ENCODE measurements around the gene TPM1.

TPM1 gene

DNA sequence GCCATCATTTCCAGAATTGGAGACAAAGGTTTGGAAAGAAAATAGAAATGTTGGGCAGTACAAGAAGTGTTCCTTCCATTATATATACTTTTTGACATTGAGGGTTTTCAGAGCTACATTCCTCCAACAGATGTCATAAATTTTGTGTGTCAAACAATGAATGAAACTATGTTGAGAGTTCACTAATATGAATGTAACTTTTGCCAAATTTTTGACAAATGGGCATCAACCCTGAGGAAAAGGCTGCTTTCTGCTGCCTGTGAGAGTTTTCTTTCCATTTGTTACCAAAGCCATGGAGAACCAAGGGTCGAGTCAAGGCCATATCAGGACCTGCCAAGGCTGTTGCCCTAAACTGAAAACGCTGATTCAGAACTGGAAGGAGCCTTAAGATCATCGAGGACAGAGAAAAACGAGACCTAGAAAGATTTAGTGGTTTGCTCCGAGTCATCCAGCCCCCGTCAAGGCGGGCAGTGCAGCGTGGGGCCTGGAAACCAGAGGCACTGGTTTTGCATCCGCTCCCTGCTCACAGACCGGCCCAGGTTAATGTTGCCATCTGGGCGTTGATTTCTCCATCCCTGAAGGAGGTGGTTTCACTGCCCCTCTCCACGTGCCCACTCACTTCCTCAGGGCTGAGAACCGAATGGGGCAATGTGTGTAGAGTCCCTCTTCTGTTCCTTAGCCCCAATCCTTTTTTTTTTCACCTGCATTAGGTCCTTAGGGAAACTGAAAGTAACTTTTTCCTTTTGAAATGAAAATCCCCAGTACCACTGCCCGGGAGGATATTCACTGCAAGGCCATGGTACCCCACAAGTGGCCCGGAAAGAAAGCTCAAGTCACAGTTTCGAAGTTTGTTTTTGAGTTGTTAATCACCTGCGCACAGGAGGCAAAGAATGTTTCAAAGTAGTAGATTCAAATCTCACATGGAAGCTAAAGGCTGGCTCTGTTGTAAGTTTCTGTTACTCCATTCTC is 32.8 kb downstream of the TPM1 start:
- no peak overlapping the region for H3K9ac ChIP-seq
- H3K27ac ChIP-seq, result no peak overlapping the region
- H4K20me1 ChIP-seq (ENCODE audit: insufficient read depth), result no peaks in the 10 kb centered on the region
- H3K36me3 ChIP-seq (ENCODE audit: insufficient read depth), result no peaks in the 10 kb centered on the region
- H3K79me2 ChIP-seq (ENCODE audit: insufficient read depth, low read depth), result no peaks in the 10 kb centered on the region
- H3K4me3 ChIP-seq (IDR thresholded peaks at IDR 0.05; ENCODE audit: insufficient read depth, low read depth, low read length), result no peak overlapping the region
- no peaks in the 10 kb centered on the region for H3K27me3 ChIP-seq (ENCODE audit: insufficient read depth, low read depth)
- no peaks in the 10 kb centered on the region for H3K4me1 ChIP-seq (ENCODE audit: low read depth, poor library complexity, severe bottlenecking)
- TF ChIP-seq, protein P1, sequence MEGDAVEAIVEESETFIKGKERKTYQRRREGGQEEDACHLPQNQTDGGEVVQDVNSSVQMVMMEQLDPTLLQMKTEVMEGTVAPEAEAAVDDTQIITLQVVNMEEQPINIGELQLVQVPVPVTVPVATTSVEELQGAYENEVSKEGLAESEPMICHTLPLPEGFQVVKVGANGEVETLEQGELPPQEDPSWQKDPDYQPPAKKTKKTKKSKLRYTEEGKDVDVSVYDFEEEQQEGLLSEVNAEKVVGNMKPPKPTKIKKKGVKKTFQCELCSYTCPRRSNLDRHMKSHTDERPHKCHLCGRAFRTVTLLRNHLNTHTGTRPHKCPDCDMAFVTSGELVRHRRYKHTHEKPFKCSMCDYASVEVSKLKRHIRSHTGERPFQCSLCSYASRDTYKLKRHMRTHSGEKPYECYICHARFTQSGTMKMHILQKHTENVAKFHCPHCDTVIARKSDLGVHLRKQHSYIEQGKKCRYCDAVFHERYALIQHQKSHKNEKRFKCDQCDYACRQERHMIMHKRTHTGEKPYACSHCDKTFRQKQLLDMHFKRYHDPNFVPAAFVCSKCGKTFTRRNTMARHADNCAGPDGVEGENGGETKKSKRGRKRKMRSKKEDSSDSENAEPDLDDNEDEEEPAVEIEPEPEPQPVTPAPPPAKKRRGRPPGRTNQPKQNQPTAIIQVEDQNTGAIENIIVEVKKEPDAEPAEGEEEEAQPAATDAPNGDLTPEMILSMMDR (conservative IDR thresholded peaks at IDR 0.05; ENCODE audit: low read depth, low read length), result no peak
- H2AFZ ChIP-seq (ENCODE audit: low read depth), result no peak overlapping the region
- H3K4me2 ChIP-seq, result no peak overlapping the region

DNA sequence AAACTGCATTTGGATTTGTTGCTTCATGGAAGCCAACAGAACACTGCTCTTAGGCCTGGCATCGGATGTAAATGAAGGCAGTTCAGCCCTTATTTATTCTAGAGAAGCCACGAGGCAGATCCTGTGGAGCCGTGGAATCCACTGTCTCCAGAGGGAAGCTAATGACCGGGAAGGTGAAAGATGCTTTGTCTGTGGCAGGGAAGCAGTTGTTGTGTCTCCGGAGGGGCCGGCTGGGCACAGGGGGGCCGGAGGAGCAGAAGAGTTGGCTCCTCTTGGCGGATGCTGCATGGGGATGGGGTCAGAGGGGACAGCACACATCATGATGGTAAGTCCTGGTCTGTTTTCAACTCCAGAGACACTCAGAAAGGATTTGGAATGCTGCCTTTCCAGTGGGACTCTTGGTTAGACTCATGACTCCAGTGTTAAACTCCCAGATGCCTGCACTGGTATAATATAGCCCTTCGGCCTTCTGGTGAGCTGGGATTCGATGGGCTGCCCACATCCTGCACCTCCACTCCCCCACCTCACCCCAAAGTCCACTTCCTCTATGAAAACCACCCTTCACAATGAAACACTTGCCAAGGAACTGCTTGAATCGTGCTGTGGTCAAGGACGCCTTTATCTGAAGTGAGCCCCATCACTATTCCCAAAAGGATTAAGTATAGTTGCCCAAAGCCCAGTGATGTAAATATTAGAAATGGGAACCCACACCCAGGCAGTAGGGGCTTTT is 33.6 kb downstream of the TPM1 start:
- TF ChIP-seq, protein P1 (conservative IDR thresholded peaks at IDR 0.05; ENCODE audit: low read depth, low read length), result no peak
- Histone ChIP-seq H3K9ac (no peak overlapping the region), H3K27ac (no peak overlapping the region), H3K4me1 (ENCODE audit: low read depth, poor library complexity, severe bottlenecking) (no peaks in the 10 kb centered on the region), H4K20me1 (ENCODE audit: insufficient read depth) (no peaks in the 10 kb centered on the region), H3K36me3 (ENCODE audit: insufficient read depth) (no peaks in the 10 kb centered on the region), H3K79me2 (ENCODE audit: insufficient read depth, low read depth) (no peaks in the 10 kb centered on the region), H3K27me3 (ENCODE audit: insufficient read depth, low read depth) (no peaks in the 10 kb centered on the region), H2AFZ (ENCODE audit: low read depth) (no peak overlapping the region), H3K4me3 (IDR thresholded peaks at IDR 0.05; ENCODE audit: insufficient read depth, low read depth, low read length) (no peak overlapping the region), H3K4me2 (no peak overlapping the region)

DNA sequence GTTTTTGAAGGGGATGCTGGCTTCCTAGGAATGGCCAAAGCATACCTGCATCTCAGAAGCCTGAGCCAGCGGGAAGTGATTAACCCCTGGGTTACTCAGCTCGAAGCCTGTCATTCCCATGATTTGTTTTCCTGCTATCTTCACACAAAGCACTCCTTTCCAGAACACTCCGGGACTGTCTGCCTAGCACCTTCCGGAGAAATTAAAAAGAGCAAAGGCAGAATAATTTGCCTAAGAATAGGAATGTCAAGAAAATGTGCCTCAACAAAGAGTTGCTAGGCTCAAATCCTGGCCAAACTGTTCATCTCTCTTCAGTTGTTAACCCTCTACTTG is 34.1 kb downstream of the TPM1 start:
- H4K20me1 ChIP-seq (ENCODE audit: insufficient read depth), result no peaks in the 10 kb centered on the region
- no peak overlapping the region for H3K9ac ChIP-seq
- H3K27ac ChIP-seq, result no peak overlapping the region
- H3K4me3 ChIP-seq (IDR thresholded peaks at IDR 0.05; ENCODE audit: insufficient read depth, low read depth, low read length), result no peak overlapping the region
- H3K4me1 ChIP-seq (ENCODE audit: low read depth, poor library complexity, severe bottlenecking), result no peaks in the 10 kb centered on the region
- no peak overlapping the region for H2AFZ ChIP-seq (ENCODE audit: low read depth)
- H3K4me2 ChIP-seq, result no peak overlapping the region
- H3K36me3 ChIP-seq (ENCODE audit: insufficient read depth), result no peaks in the 10 kb centered on the region
- no peaks in the 10 kb centered on the region for H3K27me3 ChIP-seq (ENCODE audit: insufficient read depth, low read depth)
- H3K79me2 ChIP-seq (ENCODE audit: insufficient read depth, low read depth), result no peaks in the 10 kb centered on the region
- TF ChIP-seq, protein P1 (conservative IDR thresholded peaks at IDR 0.05; ENCODE audit: low read depth, low read length), result no peak

DNA sequence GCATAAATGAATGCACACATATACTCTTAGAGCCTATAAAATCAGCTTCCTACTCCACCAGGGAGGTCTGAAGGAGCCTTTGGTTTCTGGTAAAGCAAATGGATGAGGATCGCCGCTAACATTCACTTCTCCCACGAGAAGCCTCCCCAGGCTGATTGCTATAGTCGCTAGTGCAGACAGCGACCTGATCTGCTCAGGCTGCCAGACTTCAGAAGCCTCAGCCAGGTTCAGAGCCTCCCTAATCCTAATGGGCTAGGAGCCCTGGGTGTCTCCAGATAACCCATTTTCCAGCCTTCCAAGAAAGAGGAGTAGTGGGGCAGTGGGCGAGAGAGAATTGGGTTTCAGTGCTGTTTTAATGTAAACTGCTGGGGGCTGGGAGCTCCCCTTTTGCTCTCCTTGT is 35.4 kb downstream of the TPM1 start:
- TF ChIP-seq, protein P1 (conservative IDR thresholded peaks at IDR 0.05; ENCODE audit: low read depth, low read length), result no peak
- no peak overlapping the region for H3K27ac ChIP-seq
- H2AFZ ChIP-seq (ENCODE audit: low read depth), result no peak overlapping the region
- no peaks in the 10 kb centered on the region for H3K79me2 ChIP-seq (ENCODE audit: insufficient read depth, low read depth)
- H3K27me3 ChIP-seq (ENCODE audit: insufficient read depth, low read depth), result no peaks in the 10 kb centered on the region
- no peaks in the 10 kb centered on the region for H4K20me1 ChIP-seq (ENCODE audit: insufficient read depth)
- no peaks in the 10 kb centered on the region for H3K36me3 ChIP-seq (ENCODE audit: insufficient read depth)
- H3K4me1 ChIP-seq (ENCODE audit: low read depth, poor library complexity, severe bottlenecking), result no peaks in the 10 kb centered on the region
- no peak overlapping the region for H3K9ac ChIP-seq
- no peak overlapping the region for H3K4me2 ChIP-seq
- no peak overlapping the region for H3K4me3 ChIP-seq (IDR thresholded peaks at IDR 0.05; ENCODE audit: insufficient read depth, low read depth, low read length)

Measured in KMS-11 (cell line).